ENCODE data around the gene CTCFL.
"Not testable (repeated sequence)": the region's sequence is repeated elsewhere in the genome, so short reads cannot be mapped to it uniquely, and the experiment has no call there.

The CTCFL gene

DNA sequence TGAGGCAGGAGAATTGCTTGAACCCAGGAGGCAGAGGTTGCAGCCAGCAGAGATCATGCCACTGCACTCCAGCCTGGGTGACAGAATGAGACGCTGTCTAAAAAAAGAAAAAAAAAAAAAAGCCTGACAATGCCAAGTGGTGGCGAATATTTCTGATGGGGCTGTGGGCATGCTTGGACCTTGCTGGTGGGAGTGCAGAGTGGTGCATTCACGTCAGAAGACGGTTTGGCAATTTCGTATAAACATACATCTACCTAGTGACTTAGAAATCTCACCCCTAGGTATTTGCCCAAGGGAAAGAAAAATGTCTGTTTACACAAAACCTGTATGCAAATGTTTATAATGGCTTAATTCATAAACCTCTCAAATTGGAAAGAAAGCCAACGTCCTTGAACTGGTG lies 33.6 kb downstream of the CTCFL start:
- no peak overlapping the region for H3K14ac ChIP-seq (ENCODE audit: low read length)
- no peak overlapping the region for H3K27ac ChIP-seq (ENCODE audit: low read depth, low read length)
- no peak overlapping the region for H2BK12ac ChIP-seq (ENCODE audit: low read length)
- no CpG with 5 or more reads among the region's 6 CpGs for WGBS (ENCODE audit: extremely low coverage, insufficient coverage, insufficient read length)
- no peaks in the 10 kb centered on the region for H3K79me1 ChIP-seq (ENCODE audit: low read length)
- H4K8ac ChIP-seq (ENCODE audit: low read depth, low read length): no peak overlapping the region
- H2BK120ac ChIP-seq (ENCODE audit: insufficient read depth, low read length, poor library complexity): no peak overlapping the region
- no peak overlapping the region for H3K4ac ChIP-seq (ENCODE audit: low read depth, low read length)
- H3K9me3 ChIP-seq (ENCODE audit: insufficient read depth, low read depth, low read length): no peaks in the 10 kb centered on the region
- no peak overlapping the region for H3K4me2 ChIP-seq (ENCODE audit: low read length)
- H3K23ac ChIP-seq (ENCODE audit: low read length): no peak overlapping the region
- no peak overlapping the region for H4K91ac ChIP-seq (ENCODE audit: low read depth, low read length)
- H3K9ac ChIP-seq (ENCODE audit: low read length): no peak overlapping the region
- H3K18ac ChIP-seq (ENCODE audit: low read length): no peak overlapping the region
- DNase-seq: no peak
- H2AFZ ChIP-seq (ENCODE audit: insufficient read depth, low read length, poor library complexity): no peak overlapping the region
- no peaks in the 10 kb centered on the region for H3K36me3 ChIP-seq (ENCODE audit: control insufficient read depth in 1 of 2, insufficient read depth in 2 of 2, low read length in 2 of 2)
- no peak overlapping the region for H2AK5ac ChIP-seq (ENCODE audit: low read length)
- no peak overlapping the region for H2BK5ac ChIP-seq (ENCODE audit: low read depth, low read length, poor library complexity)
- H3K79me2 ChIP-seq (ENCODE audit: control insufficient read depth, insufficient read depth, low read length, poor library complexity): no peaks in the 10 kb centered on the region
- H3K4me3 ChIP-seq (ENCODE audit: low read depth, low read length): no peak overlapping the region
- peaks cover 3 to 6% of the 10 kb centered on the region in 2 experiments for H3K4me1 ChIP-seq (ENCODE audit: control insufficient read depth in 1 of 2, insufficient read depth in 2 of 2, low read length in 2 of 2)
- H3K27me3 ChIP-seq (ENCODE audit: insufficient read depth, low read length): no peaks in the 10 kb centered on the region
- no peak overlapping the region for H4K12ac ChIP-seq (ENCODE audit: low read depth, low read length)

DNA sequence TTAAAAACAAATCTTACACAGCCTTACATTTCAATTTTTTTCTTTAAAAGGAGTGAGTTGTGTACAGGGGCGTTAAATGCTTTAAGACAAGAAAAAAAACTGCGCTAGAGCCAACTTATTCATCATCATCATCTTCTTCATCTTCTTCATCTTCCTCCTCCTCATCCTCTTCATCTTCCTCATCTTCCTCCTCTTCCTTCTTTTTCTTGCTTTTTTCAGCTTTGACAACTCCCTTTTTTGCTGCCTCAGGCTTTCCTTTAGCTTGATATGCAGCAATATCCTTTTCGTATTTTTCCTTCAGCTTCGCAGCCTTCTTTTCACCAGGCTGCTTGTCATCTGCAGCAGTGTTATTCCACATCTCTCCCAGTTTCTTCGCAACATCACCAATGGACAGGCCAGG lies 36.7 kb downstream of the CTCFL start:
- H2BK120ac ChIP-seq (ENCODE audit: insufficient read depth, low read length, poor library complexity); H3K9me3 ChIP-seq (ENCODE audit: insufficient read depth, low read depth, low read length); H2AFZ ChIP-seq (ENCODE audit: insufficient read depth, low read length, poor library complexity); H3K4ac ChIP-seq (ENCODE audit: low read depth, low read length); H3K27ac ChIP-seq (ENCODE audit: low read depth, low read length); H3K23ac ChIP-seq (ENCODE audit: low read length); H3K4me1 ChIP-seq (ENCODE audit: control insufficient read depth in 1 of 2, insufficient read depth in 2 of 2, low read length in 2 of 2); H2BK12ac ChIP-seq (ENCODE audit: low read length); H3K14ac ChIP-seq (ENCODE audit: low read length); H2BK5ac ChIP-seq (ENCODE audit: low read depth, low read length, poor library complexity); H3K79me2 ChIP-seq (ENCODE audit: control insufficient read depth, insufficient read depth, low read length, poor library complexity); H3K9ac ChIP-seq (ENCODE audit: low read length); H4K12ac ChIP-seq (ENCODE audit: low read depth, low read length); H3K79me1 ChIP-seq (ENCODE audit: low read length); H4K8ac ChIP-seq (ENCODE audit: low read depth, low read length); H3K18ac ChIP-seq (ENCODE audit: low read length); H3K27me3 ChIP-seq (ENCODE audit: insufficient read depth, low read length); DNase-seq; H2AK5ac ChIP-seq (ENCODE audit: low read length); H3K4me3 ChIP-seq (ENCODE audit: low read depth, low read length); H3K4me2 ChIP-seq (ENCODE audit: low read length); H3K36me3 ChIP-seq (ENCODE audit: control insufficient read depth in 1 of 2, insufficient read depth in 2 of 2, low read length in 2 of 2); H4K91ac ChIP-seq (ENCODE audit: low read depth, low read length): not testable (repeated sequence)
- no CpG with 5 or more reads among the region's 5 CpGs for WGBS (ENCODE audit: extremely low coverage, insufficient coverage, insufficient read length)

DNA sequence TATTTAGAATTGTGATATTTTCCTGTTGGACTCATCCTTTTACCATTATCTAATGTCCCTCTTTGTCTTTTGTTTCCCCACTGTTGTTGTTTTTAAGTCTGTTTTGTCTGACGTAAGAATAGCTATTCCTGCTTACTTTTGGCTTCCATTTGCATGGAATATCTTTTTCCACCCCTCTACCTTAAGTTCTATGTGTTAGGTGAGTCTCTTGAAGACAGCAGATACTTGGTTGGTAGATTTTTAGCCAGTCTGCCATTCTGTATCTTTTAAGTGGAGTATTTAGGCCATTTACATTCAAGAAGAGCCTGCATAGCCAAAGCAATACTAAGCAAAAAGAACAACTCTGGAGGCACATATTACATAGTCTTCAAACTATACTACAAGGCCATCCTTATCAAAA lies 39.2 kb downstream of the CTCFL start:
- DNase-seq: no peak
- no peaks in the 10 kb centered on the region for H3K9me3 ChIP-seq (ENCODE audit: insufficient read depth, low read depth, low read length)
- H3K4me3 ChIP-seq (ENCODE audit: low read depth, low read length): no peak overlapping the region
- no peaks in the 10 kb centered on the region for H3K36me3 ChIP-seq (ENCODE audit: control insufficient read depth in 1 of 2, insufficient read depth in 2 of 2, low read length in 2 of 2)
- H4K91ac ChIP-seq (ENCODE audit: low read depth, low read length): no peak overlapping the region
- no peak overlapping the region for H2AK5ac ChIP-seq (ENCODE audit: low read length)
- H2BK12ac ChIP-seq (ENCODE audit: low read length): no peak overlapping the region
- no peak overlapping the region for H4K12ac ChIP-seq (ENCODE audit: low read depth, low read length)
- WGBS (ENCODE audit: extremely low coverage, insufficient coverage, insufficient read length): no CpG with 5 or more reads among the region's 1 CpG
- H2BK5ac ChIP-seq (ENCODE audit: low read depth, low read length, poor library complexity): no peak overlapping the region
- no peak overlapping the region for H3K4me2 ChIP-seq (ENCODE audit: low read length)
- H3K23ac ChIP-seq (ENCODE audit: low read length): no peak overlapping the region
- no peak overlapping the region for H3K4ac ChIP-seq (ENCODE audit: low read depth, low read length)
- no peaks in the 10 kb centered on the region for H3K79me1 ChIP-seq (ENCODE audit: low read length)
- H3K4me1 ChIP-seq (ENCODE audit: control insufficient read depth in 1 of 2, insufficient read depth in 2 of 2, low read length in 2 of 2): no peaks in the 10 kb centered on the region
- H3K18ac ChIP-seq (ENCODE audit: low read length): no peak overlapping the region
- H3K27ac ChIP-seq (ENCODE audit: low read depth, low read length): no peak overlapping the region
- H2BK120ac ChIP-seq (ENCODE audit: insufficient read depth, low read length, poor library complexity): no peak overlapping the region
- H3K14ac ChIP-seq (ENCODE audit: low read length): no peak overlapping the region
- no peak overlapping the region for H4K8ac ChIP-seq (ENCODE audit: low read depth, low read length)
- H3K27me3 ChIP-seq (ENCODE audit: insufficient read depth, low read length): no peaks in the 10 kb centered on the region
- H3K9ac ChIP-seq (ENCODE audit: low read length): no peak overlapping the region
- H2AFZ ChIP-seq (ENCODE audit: insufficient read depth, low read length, poor library complexity): no peak overlapping the region
- no peaks in the 10 kb centered on the region for H3K79me2 ChIP-seq (ENCODE audit: control insufficient read depth, insufficient read depth, low read length, poor library complexity)

DNA sequence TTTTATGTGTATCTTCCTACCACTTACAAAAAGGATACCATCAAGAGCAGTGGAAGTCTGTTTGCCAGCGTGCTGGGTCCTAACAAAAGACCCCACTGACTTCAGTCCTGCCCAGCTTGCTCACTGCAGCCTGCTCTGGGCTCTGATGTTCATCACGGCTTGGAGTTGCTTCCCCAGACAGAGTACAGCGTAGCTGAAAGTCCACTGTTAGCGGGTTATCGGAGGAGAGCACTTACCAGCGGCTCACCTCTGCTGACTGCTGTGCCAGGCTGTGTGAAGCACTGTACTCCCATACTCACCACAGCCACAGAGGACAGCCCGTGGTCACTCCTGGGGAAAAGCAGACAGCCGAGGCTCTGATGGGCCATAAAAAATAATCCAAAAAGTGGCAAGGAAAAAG lies 40.2 kb downstream of the CTCFL start:
- Histone ChIP-seq H3K14ac (ENCODE audit: low read length) (no peak overlapping the region), H3K9me3 (ENCODE audit: insufficient read depth, low read depth, low read length) (no peaks in the 10 kb centered on the region), H3K4me2 (ENCODE audit: low read length) (no peak overlapping the region), H3K27me3 (ENCODE audit: insufficient read depth, low read length) (no peaks in the 10 kb centered on the region), H3K4ac (ENCODE audit: low read depth, low read length) (no peak overlapping the region), H4K12ac (ENCODE audit: low read depth, low read length) (no peak overlapping the region), H3K36me3 (ENCODE audit: control insufficient read depth in 1 of 2, insufficient read depth in 2 of 2, low read length in 2 of 2) (no peaks in the 10 kb centered on the region), H4K8ac (ENCODE audit: low read depth, low read length) (no peak overlapping the region), H4K91ac (ENCODE audit: low read depth, low read length) (no peak overlapping the region), H3K79me2 (ENCODE audit: control insufficient read depth, insufficient read depth, low read length, poor library complexity) (no peaks in the 10 kb centered on the region), H3K79me1 (ENCODE audit: low read length) (no peaks in the 10 kb centered on the region), H2BK5ac (ENCODE audit: low read depth, low read length, poor library complexity) (no peak overlapping the region), H3K4me1 (ENCODE audit: control insufficient read depth in 1 of 2, insufficient read depth in 2 of 2, low read length in 2 of 2) (no peaks in the 10 kb centered on the region), H3K27ac (ENCODE audit: low read depth, low read length) (no peak overlapping the region), H3K4me3 (ENCODE audit: low read depth, low read length) (no peak overlapping the region), H2BK120ac (ENCODE audit: insufficient read depth, low read length, poor library complexity) (no peak overlapping the region), H3K23ac (ENCODE audit: low read length) (no peak overlapping the region), H2AFZ (ENCODE audit: insufficient read depth, low read length, poor library complexity) (no peak overlapping the region), H3K9ac (ENCODE audit: low read length) (peak overlapping the region; percentile 53), H2BK12ac (ENCODE audit: low read length) (peak overlapping the region; percentile 66), H2AK5ac (ENCODE audit: low read length) (peak overlapping the region; percentile 41), H3K18ac (ENCODE audit: low read length) (no peak overlapping the region)
- no peak for DNase-seq
- no CpG with 5 or more reads among the region's 8 CpGs for WGBS (ENCODE audit: extremely low coverage, insufficient coverage, insufficient read length)

Data from trophoblast cell (in vitro differentiated cells and primary cell).